ENCODE measurements around the gene OPHN1. TPM values are rescaled to one million over a fixed set of nuclear protein-coding genes. Genes with fewer than 3 reads are reported as not detected.
"Not testable (repeated sequence)": the region's sequence is repeated elsewhere in the genome, so short reads cannot be mapped to it uniquely, and the experiment has no call there.

Gene OPHN1
- polyA plus RNA-seq, 1 donor from 2014 or later, result not detected

DNA sequence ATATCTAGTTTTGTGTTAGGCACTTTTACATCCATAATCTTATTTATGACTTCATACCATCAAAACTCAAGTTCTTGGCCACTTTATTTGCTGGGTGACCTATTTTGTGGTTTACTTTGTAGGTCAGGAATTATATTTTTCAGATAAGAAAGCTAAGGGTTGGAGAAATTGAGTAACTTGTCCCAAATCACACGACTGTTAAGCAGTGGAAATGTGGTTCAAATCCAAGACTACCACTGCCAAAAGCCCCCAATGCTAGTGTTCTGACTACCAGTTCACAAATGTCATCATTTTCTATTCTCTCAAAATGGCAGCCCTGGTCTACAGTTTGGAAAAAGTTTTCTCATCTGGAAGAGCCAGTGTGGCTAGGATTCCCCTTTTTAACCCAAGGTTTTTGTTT, 74.6 kb downstream of the OPHN1 start:
- H3K27ac Mint-ChIP-seq, result no peak overlapping the region
- H3K27me3 Mint-ChIP-seq, result no peaks in the 10 kb centered on the region
- H3K4me3 Mint-ChIP-seq, result no peak overlapping the region
- H3K9me3 Mint-ChIP-seq, result no peaks in the 10 kb centered on the region
- no peaks in the 10 kb centered on the region for H3K4me1 Mint-ChIP-seq
- H3K36me3 Mint-ChIP-seq, result no peaks in the 10 kb centered on the region

DNA sequence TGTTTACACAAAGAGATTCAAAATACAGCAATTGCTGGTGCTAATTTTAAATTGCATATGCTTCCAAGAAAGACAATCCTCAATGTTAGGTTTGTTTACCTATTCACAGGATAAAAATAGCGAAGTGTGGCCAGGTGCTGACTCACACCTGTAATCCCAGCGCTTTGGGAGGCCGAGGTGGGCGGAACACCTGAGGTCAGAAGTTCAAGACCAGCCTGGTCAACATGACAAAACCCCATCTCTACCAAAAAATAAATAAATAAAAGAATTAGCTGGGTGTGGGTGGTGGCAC, 77.7 kb downstream of the OPHN1 start:
- H3K27me3 Mint-ChIP-seq, result no peaks in the 10 kb centered on the region
- no peaks in the 10 kb centered on the region for H3K4me1 Mint-ChIP-seq
- no peaks in the 10 kb centered on the region for H3K36me3 Mint-ChIP-seq
- H3K4me3 Mint-ChIP-seq, result no peak overlapping the region
- H3K9me3 Mint-ChIP-seq, result peaks cover 0 to 2% (median 0%) of the 10 kb centered on the region in 3 donors
- no peak overlapping the region for H3K27ac Mint-ChIP-seq

DNA sequence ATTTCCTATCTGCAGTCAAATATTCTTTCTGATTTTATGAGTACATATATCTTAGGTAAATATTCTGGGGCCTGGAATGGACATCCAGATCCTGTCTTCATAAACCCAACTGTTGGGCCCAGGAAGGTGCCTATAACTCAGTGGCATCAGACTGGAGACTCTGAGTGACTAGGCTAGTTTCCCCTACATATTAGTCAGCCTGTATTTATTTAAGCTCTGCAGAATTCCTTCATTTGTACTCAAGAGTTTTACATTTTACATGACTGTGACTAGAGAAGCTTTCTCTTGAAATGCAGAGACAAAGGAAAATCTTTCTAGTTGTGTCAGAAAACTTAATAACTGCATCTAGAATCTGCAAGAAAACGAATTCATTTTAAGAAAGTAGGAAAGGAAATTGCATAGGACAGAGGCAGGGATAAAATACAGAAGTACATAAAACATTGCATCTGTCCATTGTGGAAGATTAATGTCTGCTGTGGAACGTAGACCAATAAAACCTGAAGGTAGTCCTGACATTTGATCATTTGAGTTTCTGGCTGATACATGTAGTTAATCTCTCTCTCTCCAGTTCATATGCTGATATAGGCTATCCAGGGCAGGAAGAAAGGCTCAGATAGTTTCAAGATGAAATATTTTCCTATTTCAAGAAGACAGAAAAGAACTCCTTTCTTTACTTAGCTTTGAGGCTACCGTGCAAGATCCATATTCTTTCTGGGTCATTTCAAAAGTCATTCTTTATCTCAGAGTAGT, 78.2 kb downstream of the OPHN1 start:
- Mint-ChIP-seq H3K36me3 (no peaks in the 10 kb centered on the region), H3K27ac (no peak overlapping the region), H3K4me3 (no peak overlapping the region), H3K27me3 (no peaks in the 10 kb centered on the region), H3K9me3 (peaks cover 0 to 2% (median 0%) of the 10 kb centered on the region in 3 donors), H3K4me1 (no peaks in the 10 kb centered on the region)

DNA sequence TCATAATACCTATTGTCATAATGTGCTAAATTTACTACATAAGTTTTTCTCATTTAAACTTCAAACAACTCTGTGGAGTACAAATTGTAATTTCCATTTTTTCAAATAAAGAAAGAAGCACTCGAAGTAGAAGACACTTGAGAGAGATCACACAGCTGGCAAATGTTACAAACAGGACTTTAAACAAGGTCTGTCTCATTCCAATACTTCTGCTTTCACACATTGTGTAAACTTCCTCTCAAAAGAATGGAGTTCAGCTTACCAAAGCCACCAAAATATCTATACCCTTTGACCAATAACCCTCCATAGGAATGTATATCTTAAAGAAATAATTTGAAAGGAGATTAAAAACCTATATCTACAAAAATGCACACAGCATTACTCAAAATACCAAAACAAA, 88.3 kb downstream of the OPHN1 start:
- H3K4me3 Mint-ChIP-seq, result no peak overlapping the region
- H3K4me1 Mint-ChIP-seq, result peaks cover 0 to 2% (median 0%) of the 10 kb centered on the region in 3 donors
- no peaks in the 10 kb centered on the region for H3K27me3 Mint-ChIP-seq
- no peaks in the 10 kb centered on the region for H3K36me3 Mint-ChIP-seq
- H3K27ac Mint-ChIP-seq, result no peak overlapping the region
- peaks cover 0 to 1% (median 0%) of the 10 kb centered on the region in 3 donors for H3K9me3 Mint-ChIP-seq

DNA sequence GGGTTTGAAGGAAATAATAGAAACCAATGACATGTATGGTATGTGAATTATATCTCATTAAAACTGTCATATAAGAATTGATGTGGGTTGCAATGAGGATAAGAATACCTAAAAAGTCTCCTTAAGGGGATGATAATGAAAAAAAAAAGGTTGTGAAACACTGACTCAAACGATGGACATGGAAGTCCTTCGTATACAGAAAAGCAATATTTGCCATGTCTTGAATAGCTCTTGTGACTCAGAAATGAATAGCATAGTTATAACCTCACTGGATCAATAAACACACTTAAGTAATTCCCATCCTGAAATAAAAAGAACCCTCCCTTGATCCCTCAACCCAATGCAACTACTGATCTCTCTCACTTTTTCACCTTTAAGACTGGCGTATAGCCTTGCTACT, 89.7 kb downstream of the OPHN1 start:
- H3K27ac Mint-ChIP-seq, result no peak overlapping the region

DNA sequence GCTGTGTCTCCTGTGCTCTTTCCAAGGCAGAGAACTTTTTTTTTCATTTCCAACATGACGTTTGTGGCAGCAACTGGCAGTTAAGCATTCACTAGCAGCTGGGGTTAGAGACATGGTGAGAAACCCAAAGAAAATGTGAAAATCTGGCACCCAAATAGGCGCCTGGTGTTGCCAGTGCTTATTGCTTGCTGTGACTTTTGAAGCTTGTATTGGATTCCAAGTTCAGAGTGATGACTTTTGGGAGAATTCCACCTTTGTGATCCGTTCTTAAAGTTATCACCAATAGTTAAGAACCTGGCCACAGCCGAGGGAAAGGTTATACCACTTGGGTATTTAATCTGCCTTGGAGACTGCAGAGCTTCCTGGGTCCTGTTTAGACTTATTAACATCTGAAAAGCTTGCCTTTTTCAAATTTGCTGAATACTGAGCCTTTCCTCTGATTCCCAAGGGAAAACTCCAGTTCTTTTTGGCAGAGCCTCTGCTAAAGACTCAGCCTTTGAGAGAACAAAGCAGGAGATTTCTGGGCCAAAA, 101.0 kb downstream of the OPHN1 start:
- H3K27ac Mint-ChIP-seq, result no peak overlapping the region
- no peaks in the 10 kb centered on the region for H3K4me1 Mint-ChIP-seq
- H3K4me3 Mint-ChIP-seq, result no peak overlapping the region
- no peaks in the 10 kb centered on the region for H3K9me3 Mint-ChIP-seq
- H3K36me3 Mint-ChIP-seq, result no peaks in the 10 kb centered on the region
- peaks cover 2% of the 10 kb centered on the region for H3K27me3 Mint-ChIP-seq

More for the DNA sequence above, 89.7 kb downstream of the OPHN1 start:
- H3K4me1 Mint-ChIP-seq, result no peaks in the 10 kb centered on the region
- H3K9me3 Mint-ChIP-seq, result peaks cover 0 to 1% (median 0%) of the 10 kb centered on the region in 3 donors
- no peaks in the 10 kb centered on the region for H3K36me3 Mint-ChIP-seq
- no peak overlapping the region for H3K4me3 Mint-ChIP-seq
- H3K27me3 Mint-ChIP-seq, result no peaks in the 10 kb centered on the region

DNA sequence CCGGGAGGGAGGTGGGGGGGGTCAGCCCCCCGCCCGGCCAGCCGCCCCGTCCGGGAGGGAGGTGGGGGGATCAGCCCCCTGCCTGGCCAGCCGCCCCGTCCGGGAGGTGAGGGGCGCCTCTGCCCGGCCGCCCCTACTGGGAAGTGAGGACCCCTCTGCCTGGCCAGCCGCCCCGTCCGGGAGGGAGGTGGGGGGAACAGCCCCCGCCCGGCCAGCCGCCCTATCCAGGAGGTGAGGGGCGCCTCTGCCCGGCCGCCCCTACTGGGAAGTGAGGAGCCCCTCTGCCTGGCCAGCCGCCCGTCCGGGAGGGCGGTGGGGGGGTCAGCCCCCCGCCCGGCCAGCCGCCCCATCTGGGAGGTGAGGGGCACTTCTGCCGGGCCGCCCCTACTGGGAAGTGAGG, 106.5 kb downstream of the OPHN1 start:
- not testable (repeated sequence) for H3K27me3 Mint-ChIP-seq, H3K27ac Mint-ChIP-seq, H3K36me3 Mint-ChIP-seq, H3K9me3 Mint-ChIP-seq, H3K4me1 Mint-ChIP-seq, H3K4me3 Mint-ChIP-seq

DNA sequence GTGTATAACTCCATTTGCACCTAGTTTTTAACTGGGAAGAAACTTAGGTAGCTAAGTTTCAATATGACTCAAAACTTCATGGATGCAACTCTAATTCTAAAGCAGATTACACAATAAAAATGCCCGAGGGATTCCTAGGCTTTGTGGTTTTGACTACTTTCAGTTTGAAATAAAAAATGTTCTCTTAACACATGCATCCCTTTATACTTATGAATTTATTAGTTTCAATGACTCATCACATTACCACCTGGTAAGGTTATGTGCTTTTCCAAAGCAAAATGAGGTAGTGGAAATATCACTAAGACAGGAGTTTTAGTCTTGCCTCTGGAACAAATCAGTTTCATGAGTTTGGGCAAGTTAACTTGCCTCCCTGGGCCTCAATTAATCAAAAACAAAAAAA, 125.5 kb downstream of the OPHN1 start:
- H3K4me3 Mint-ChIP-seq, result no peak overlapping the region
- H3K27me3 Mint-ChIP-seq, result peaks cover 7% of the 10 kb centered on the region

DNA sequence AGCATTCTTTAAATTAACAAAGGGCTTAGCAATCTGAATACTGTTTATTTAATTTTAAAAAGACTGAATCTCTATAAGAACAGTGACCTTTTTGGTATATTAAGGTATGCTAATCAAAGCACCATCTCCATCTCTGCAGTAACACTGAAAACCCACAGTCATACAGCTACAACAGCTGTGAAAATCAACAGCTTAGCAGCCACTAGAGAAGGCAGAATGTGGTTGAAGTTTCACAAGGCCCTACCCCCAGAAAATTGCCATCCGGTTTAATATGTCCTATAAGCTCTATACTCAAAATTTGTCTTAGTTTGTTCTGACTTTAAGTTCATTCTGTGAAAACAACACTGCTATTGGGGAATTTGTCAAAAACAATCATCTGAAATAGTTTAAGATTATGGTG, 128.7 kb downstream of the OPHN1 start:
- Mint-ChIP-seq H3K36me3 (no peaks in the 10 kb centered on the region), H3K4me3 (no peak overlapping the region), H3K4me1 (no peaks in the 10 kb centered on the region), H3K9me3 (no peaks in the 10 kb centered on the region), H3K27me3 (peaks cover 7% of the 10 kb centered on the region), H3K27ac (no peak overlapping the region)

More for the DNA sequence above, 125.5 kb downstream of the OPHN1 start:
- Mint-ChIP-seq H3K27ac (no peak overlapping the region), H3K36me3 (no peaks in the 10 kb centered on the region), H3K9me3 (no peaks in the 10 kb centered on the region), H3K4me1 (no peaks in the 10 kb centered on the region)

DNA sequence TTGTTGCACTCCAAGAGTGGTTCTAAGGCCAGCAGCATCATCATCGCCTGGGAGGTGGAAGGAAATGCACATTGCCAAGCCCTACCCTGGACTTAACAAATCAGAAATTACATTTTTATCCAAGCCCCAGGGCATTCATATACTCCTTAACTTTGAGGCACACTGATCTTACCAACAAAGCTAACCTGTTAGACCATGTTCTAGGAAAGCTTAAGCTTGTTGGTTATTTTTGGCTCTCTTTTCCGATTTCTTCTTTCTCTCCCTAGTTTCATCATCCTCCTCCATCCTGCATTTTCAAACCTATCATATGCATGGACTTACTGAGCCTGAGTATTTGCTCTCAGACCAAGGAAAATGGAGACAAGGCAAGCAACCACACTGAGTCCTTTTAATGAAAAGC, 133.4 kb downstream of the OPHN1 start:
- peaks cover 1% of the 10 kb centered on the region for H3K27me3 Mint-ChIP-seq
- no peak overlapping the region for H3K4me3 Mint-ChIP-seq
- no peaks in the 10 kb centered on the region for H3K9me3 Mint-ChIP-seq
- no peaks in the 10 kb centered on the region for H3K36me3 Mint-ChIP-seq
- H3K27ac Mint-ChIP-seq, result no peak overlapping the region
- no peaks in the 10 kb centered on the region for H3K4me1 Mint-ChIP-seq

DNA sequence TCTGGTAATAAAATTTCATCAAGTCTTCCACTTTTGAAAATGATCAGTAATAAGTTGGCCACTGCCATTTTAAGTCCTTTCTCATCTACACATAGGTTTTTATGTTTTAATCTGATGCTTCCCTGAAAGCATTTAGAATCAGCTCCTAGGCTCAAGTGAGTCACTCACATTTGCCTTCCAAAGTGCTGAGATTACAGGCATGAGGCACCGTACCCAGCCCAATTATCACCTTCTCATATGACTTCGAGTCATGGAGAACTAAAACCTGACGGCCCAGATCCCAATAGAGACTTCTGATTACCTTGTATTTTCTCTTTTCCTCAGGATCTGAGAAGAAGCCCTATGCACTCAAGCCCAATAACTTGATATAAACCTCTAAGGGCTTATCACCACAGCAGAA, 140.8 kb downstream of the OPHN1 start:
- no peak overlapping the region for H3K4me3 Mint-ChIP-seq
- H3K4me1 Mint-ChIP-seq, result no peaks in the 10 kb centered on the region
- H3K36me3 Mint-ChIP-seq, result no peaks in the 10 kb centered on the region
- no peak overlapping the region for H3K27ac Mint-ChIP-seq
- H3K27me3 Mint-ChIP-seq, result no peaks in the 10 kb centered on the region
- H3K9me3 Mint-ChIP-seq, result peaks cover 0 to 1% (median 0%) of the 10 kb centered on the region in 3 donors

DNA sequence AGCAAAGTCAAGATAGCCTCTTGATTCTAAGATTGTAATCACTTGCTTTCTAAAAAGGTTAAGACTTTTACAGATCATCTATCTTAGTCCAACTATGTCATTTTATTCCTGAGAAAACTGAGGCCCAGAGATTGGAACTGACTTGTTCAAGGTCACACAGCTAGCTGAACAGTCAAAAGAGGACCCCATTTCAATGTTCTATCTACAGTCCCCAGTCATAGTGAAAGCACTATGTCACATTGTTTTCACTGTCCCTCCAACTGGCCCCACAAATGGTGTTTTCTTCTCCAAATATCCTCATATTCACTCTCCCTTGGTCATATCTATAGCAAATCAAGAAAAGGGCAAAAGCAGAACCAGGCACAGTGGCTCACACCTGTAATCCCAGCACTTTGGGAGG, 145.2 kb downstream of the OPHN1 start:
- Mint-ChIP-seq H3K9me3 (peaks cover 0 to 2% (median 1%) of the 10 kb centered on the region in 3 donors), H3K27me3 (peaks cover 1% of the 10 kb centered on the region), H3K36me3 (no peaks in the 10 kb centered on the region), H3K4me1 (no peaks in the 10 kb centered on the region), H3K4me3 (no peak overlapping the region), H3K27ac (no peak overlapping the region)

DNA sequence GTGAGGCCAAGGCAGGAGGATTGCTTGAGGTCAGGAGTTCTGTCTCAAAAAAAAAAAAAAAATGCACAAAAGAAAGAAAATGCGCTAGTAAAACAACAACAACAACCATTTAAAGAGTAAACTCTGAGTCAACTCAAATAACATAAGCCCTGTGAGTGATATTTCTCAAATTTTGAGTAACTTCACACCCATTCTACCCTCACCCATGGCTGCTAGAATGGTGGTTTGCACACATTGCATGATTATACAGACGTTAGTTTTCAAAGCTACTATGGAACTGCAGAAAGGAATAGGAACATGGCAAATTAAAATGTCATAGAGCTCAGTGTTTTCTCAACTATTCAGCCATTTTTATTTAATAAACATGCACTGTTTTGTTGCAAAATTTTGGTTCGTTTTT, 145.9 kb downstream of the OPHN1 start:
- peaks cover 0 to 2% (median 1%) of the 10 kb centered on the region in 3 donors for H3K9me3 Mint-ChIP-seq
- peaks cover 1% of the 10 kb centered on the region for H3K27me3 Mint-ChIP-seq
- H3K36me3 Mint-ChIP-seq, result no peaks in the 10 kb centered on the region
- no peak overlapping the region for H3K4me3 Mint-ChIP-seq
- no peaks in the 10 kb centered on the region for H3K4me1 Mint-ChIP-seq
- no peak overlapping the region for H3K27ac Mint-ChIP-seq

DNA sequence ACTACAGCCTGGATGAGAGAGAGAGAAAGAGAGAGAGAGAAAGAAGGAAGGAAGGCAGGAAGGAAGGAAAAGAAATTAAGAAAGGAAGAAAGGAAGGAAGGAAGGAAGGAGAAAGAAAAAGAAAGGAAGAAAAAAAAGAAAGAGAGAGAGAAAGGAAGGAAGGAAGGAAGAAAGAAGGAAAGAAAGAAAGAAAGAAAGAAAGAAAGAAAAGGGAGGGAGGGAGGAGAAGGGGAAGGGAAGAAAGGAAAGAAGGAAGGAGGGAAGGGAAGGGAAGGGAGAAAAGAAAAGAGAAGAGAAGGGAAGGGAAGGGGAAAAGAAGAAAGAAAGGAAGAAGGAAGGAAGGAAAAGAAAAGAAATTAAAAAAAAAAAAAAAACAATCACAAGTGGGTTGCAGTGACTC, 146.3 kb downstream of the OPHN1 start:
- H3K36me3 Mint-ChIP-seq, result no peaks in the 10 kb centered on the region
- H3K4me1 Mint-ChIP-seq, result no peaks in the 10 kb centered on the region
- peaks cover 0 to 2% (median 1%) of the 10 kb centered on the region in 3 donors for H3K9me3 Mint-ChIP-seq
- no peak overlapping the region for H3K27ac Mint-ChIP-seq
- H3K27me3 Mint-ChIP-seq, result peaks cover 1% of the 10 kb centered on the region
- no peak overlapping the region for H3K4me3 Mint-ChIP-seq

DNA sequence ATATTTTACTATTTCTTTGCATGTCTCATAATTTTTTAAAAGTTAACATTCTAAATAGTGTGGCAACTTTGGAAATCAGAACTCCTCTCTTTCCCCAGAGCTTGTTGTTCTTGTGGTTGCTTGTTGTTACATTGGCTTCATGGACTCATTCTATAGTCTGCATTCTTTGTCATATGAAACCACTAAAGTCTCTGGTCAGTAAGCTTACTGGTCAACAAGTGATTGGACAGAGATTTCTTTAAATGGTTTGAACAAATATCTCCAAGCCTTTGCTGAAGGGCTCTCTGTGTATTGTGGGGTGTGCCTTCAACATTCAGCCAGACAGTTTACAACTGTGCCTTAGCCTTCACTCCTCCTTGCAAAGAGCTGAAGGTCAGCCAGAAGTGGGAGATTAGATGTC, 147.2 kb downstream of the OPHN1 start:
- H3K36me3 Mint-ChIP-seq, result no peaks in the 10 kb centered on the region
- no peak overlapping the region for H3K27ac Mint-ChIP-seq
- peaks cover 1% of the 10 kb centered on the region for H3K27me3 Mint-ChIP-seq
- H3K4me1 Mint-ChIP-seq, result no peaks in the 10 kb centered on the region
- no peak overlapping the region for H3K4me3 Mint-ChIP-seq
- peaks cover 0 to 2% (median 1%) of the 10 kb centered on the region in 3 donors for H3K9me3 Mint-ChIP-seq

DNA sequence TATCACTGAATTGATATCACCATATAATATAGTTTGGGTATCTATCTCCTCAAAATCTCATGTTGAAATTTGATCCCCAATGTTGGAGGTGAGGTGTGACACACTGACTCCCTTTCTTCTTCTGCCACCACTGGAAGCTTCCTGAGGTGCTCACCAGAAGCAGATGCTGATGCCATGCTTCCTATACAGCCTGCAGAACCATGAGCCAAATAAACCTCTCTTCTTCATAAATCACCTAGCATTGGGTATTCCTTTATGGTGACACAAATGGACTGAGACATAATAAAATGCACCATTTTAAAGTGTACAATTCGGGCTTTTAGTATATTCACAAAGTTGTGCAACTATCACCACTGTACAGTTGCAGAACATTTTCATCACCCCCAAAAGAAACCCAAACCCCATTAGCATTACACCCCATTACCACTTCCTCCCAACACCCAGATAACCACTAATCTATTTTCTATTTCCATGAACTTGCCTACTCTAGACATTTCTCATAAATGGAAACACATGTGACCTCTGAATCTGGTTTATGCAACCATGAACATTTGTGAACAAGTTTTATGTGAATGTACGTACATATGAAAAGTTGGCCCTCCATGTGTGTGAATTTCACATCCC, 148.9 kb downstream of the OPHN1 start:
- peaks cover 1% of the 10 kb centered on the region for H3K27me3 Mint-ChIP-seq
- H3K4me3 Mint-ChIP-seq, result no peak overlapping the region
- H3K27ac Mint-ChIP-seq, result no peak overlapping the region

More for the DNA sequence above, 148.9 kb downstream of the OPHN1 start:
- H3K4me1 Mint-ChIP-seq, result no peaks in the 10 kb centered on the region
- H3K36me3 Mint-ChIP-seq, result no peaks in the 10 kb centered on the region
- peaks cover 0 to 2% (median 1%) of the 10 kb centered on the region in 3 donors for H3K9me3 Mint-ChIP-seq
